ENCODE results near the gene FAM117B. TPM values are rescaled to one million over a fixed set of nuclear protein-coding genes. Genes with fewer than 3 reads are reported as not detected.

The FAM117B gene
- total RNA-seq, 1 donor from 2014 or later = 7.2 TPM

DNA sequence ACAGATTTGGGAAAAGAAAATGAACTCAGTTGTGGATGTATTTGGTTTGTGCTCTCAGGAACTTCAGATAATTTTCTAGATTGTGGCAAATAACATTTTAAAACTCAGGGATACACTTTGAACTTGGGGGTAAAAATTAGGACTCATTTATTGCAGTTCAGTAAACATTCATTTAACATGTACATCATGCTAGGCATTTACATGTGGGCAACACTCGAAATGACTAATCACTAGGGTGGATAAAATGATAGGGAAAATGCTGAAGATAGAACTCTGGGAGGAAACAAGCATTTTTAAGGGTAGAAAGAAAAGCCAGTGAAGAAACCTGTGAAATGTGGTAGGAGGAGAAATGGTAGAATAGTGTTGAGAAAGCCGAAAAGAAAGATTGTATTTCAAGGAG is 7.8 kb downstream of the FAM117B start:
- Histone ChIP-seq H3K27ac (ENCODE audit: low read depth, low read length) (no peak overlapping the region), H3K36me3 (ENCODE audit: insufficient read depth, low read length) (no peaks in the 10 kb centered on the region), H3K4me3 (ENCODE audit: insufficient read depth, low read depth, low read length) (no peak overlapping the region), H3K4me1 (ENCODE audit: insufficient read depth, low read length) (no peaks in the 10 kb centered on the region), H3K79me2 (ENCODE audit: insufficient read depth, low read length) (no peaks in the 10 kb centered on the region), H3K9me3 (ENCODE audit: insufficient read depth, low read depth, low read length) (no peaks in the 10 kb centered on the region), H3K9ac (ENCODE audit: low read length) (no peak overlapping the region), H3K4me2 (ENCODE audit: low read length) (no peak overlapping the region), H2AFZ (ENCODE audit: low read depth, low read length) (no peak overlapping the region), H3K27me3 (ENCODE audit: insufficient read depth, low read length) (no peaks in the 10 kb centered on the region), H4K20me1 (ENCODE audit: insufficient read depth, low read length) (peaks cover 5% of the 10 kb centered on the region)
- TF ChIP-seq, protein P1, sequence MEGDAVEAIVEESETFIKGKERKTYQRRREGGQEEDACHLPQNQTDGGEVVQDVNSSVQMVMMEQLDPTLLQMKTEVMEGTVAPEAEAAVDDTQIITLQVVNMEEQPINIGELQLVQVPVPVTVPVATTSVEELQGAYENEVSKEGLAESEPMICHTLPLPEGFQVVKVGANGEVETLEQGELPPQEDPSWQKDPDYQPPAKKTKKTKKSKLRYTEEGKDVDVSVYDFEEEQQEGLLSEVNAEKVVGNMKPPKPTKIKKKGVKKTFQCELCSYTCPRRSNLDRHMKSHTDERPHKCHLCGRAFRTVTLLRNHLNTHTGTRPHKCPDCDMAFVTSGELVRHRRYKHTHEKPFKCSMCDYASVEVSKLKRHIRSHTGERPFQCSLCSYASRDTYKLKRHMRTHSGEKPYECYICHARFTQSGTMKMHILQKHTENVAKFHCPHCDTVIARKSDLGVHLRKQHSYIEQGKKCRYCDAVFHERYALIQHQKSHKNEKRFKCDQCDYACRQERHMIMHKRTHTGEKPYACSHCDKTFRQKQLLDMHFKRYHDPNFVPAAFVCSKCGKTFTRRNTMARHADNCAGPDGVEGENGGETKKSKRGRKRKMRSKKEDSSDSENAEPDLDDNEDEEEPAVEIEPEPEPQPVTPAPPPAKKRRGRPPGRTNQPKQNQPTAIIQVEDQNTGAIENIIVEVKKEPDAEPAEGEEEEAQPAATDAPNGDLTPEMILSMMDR (IDR thresholded peaks at IDR 0.05; ENCODE audit: insufficient read depth, low read depth, low read length) = no peak
- TF ChIP-seq EZH2 (IDR thresholded peaks at IDR 0.05; ENCODE audit: insufficient read depth, low read length) = no peak
- Mint-ChIP-seq H3K9me3 (ENCODE audit: unreplicated experiment) (no peaks in the 10 kb centered on the region), H3K4me1 (ENCODE audit: low read depth, unreplicated experiment) (peaks cover 3% of the 10 kb centered on the region), H3K4me3 (ENCODE audit: unreplicated experiment) (no peak overlapping the region), H3K27ac (ENCODE audit: unreplicated experiment) (no peak overlapping the region), H3K27me3 (ENCODE audit: low read depth, unreplicated experiment) (no peaks in the 10 kb centered on the region), H3K36me3 (ENCODE audit: low read depth, unreplicated experiment) (no peaks in the 10 kb centered on the region)
- DNase-seq (ENCODE audit: low read depth) (no peak), FAIRE-seq (no peak)

DNA sequence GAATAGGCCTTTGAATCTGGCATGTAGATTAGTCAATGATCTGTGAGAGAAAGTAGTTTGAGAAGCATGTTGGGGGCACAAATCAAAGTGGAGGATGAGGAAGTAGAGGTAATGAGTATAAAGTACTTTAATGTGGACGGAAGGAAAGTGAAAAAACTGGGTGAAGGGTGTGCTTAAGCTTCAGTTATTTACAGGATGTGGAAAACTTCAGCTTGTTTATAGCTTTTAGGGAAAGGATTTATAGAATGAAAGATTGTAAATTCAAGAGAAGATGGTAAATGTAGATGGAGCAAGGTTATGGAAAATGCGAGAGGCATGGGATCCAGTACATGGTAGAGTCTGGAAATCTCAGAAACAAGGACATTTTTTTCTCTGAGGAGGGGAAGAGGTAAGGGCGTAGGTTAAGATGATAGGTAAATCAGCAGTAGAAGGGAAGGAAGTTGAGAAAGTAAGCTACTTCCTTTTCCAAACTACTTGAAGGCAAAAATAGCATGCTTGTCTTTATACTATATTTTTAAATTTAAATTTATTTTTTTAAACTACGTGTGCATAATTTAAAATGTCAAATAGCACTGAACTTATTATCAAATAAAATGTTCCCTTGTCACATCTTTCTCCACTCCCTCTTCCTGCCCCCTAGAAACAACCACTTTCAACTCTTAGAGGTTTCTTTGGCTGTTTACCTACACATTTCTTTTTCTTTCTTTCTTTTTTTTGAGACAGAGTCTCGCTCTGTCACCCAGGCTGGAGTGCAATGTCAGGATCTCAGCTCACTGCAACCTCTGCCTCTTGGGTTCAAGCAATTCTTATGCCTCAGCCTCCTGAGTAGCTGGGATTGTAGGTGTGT is 8.5 kb downstream of the FAM117B start:
- H3K4me3 ChIP-seq (ENCODE audit: insufficient read depth, low read depth, low read length) = no peak overlapping the region
- no peak overlapping the region for H3K4me3 Mint-ChIP-seq (ENCODE audit: unreplicated experiment)
- TF ChIP-seq, protein P1 (IDR thresholded peaks at IDR 0.05; ENCODE audit: insufficient read depth, low read depth, low read length) = no peak
- TF ChIP-seq EZH2 (IDR thresholded peaks at IDR 0.05; ENCODE audit: insufficient read depth, low read length) = no peak

DNA sequence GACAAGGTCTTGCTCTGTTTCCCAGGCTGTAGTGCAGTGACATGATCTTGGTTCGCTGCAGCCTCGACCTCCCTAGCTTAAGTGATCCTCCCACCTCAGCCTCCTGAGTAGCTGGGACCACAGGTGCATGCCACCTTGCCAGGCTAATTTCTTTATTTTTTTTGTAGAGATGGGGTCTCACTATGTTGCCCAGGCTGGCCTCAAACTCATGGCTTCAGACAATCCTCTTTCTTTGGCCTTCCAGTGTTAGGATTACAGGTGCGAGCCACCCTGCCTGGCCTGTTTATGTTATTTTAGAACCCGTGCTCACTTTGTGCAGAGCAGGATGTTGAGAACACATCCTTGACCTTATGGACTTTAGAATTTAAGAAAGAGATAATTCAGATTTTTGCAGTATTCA is 17.4 kb downstream of the FAM117B start:
- no peak overlapping the region for H3K4me3 ChIP-seq (ENCODE audit: insufficient read depth, low read depth, low read length)
- FAIRE-seq = no peak
- H3K4me3 Mint-ChIP-seq (ENCODE audit: unreplicated experiment) = no peak overlapping the region
- no peaks in the 10 kb centered on the region for H3K4me1 ChIP-seq (ENCODE audit: insufficient read depth, low read length)
- H3K9me3 ChIP-seq (ENCODE audit: insufficient read depth, low read depth, low read length) = no peaks in the 10 kb centered on the region
- no peaks in the 10 kb centered on the region for H3K27me3 Mint-ChIP-seq (ENCODE audit: low read depth, unreplicated experiment)
- no peaks in the 10 kb centered on the region for H3K9me3 Mint-ChIP-seq (ENCODE audit: unreplicated experiment)
- no peak for DNase-seq (ENCODE audit: low read depth)
- H3K79me2 ChIP-seq (ENCODE audit: insufficient read depth, low read length) = no peaks in the 10 kb centered on the region
- H3K27ac ChIP-seq (ENCODE audit: low read depth, low read length) = no peak overlapping the region
- no peaks in the 10 kb centered on the region for H3K36me3 Mint-ChIP-seq (ENCODE audit: low read depth, unreplicated experiment)
- H3K27ac Mint-ChIP-seq (ENCODE audit: unreplicated experiment) = no peak overlapping the region
- H2AFZ ChIP-seq (ENCODE audit: low read depth, low read length) = no peak overlapping the region
- TF ChIP-seq EZH2 (IDR thresholded peaks at IDR 0.05; ENCODE audit: insufficient read depth, low read length) = no peak
- TF ChIP-seq, protein P1 (IDR thresholded peaks at IDR 0.05; ENCODE audit: insufficient read depth, low read depth, low read length) = no peak
- H3K4me2 ChIP-seq (ENCODE audit: low read length) = no peak overlapping the region
- H3K9ac ChIP-seq (ENCODE audit: low read length) = no peak overlapping the region
- no peaks in the 10 kb centered on the region for H3K36me3 ChIP-seq (ENCODE audit: insufficient read depth, low read length)
- peaks cover 15% of the 10 kb centered on the region for H3K4me1 Mint-ChIP-seq (ENCODE audit: low read depth, unreplicated experiment)
- H4K20me1 ChIP-seq (ENCODE audit: insufficient read depth, low read length) = peaks cover 5% of the 10 kb centered on the region
- H3K27me3 ChIP-seq (ENCODE audit: insufficient read depth, low read length) = no peaks in the 10 kb centered on the region

More for the DNA sequence above, 8.5 kb downstream of the FAM117B start:
- no peak for DNase-seq (ENCODE audit: low read depth)
- Histone ChIP-seq H3K4me1 (ENCODE audit: insufficient read depth, low read length) (no peaks in the 10 kb centered on the region), H3K27ac (ENCODE audit: low read depth, low read length) (no peak overlapping the region), H3K4me2 (ENCODE audit: low read length) (no peak overlapping the region), H3K9ac (ENCODE audit: low read length) (no peak overlapping the region), H3K36me3 (ENCODE audit: insufficient read depth, low read length) (no peaks in the 10 kb centered on the region), H2AFZ (ENCODE audit: low read depth, low read length) (no peak overlapping the region), H3K9me3 (ENCODE audit: insufficient read depth, low read depth, low read length) (no peaks in the 10 kb centered on the region), H3K27me3 (ENCODE audit: insufficient read depth, low read length) (no peaks in the 10 kb centered on the region), H4K20me1 (ENCODE audit: insufficient read depth, low read length) (peaks cover 5% of the 10 kb centered on the region), H3K79me2 (ENCODE audit: insufficient read depth, low read length) (no peaks in the 10 kb centered on the region)
- Mint-ChIP-seq H3K36me3 (ENCODE audit: low read depth, unreplicated experiment) (no peaks in the 10 kb centered on the region), H3K4me1 (ENCODE audit: low read depth, unreplicated experiment) (peaks cover 3% of the 10 kb centered on the region), H3K9me3 (ENCODE audit: unreplicated experiment) (no peaks in the 10 kb centered on the region), H3K27me3 (ENCODE audit: low read depth, unreplicated experiment) (no peaks in the 10 kb centered on the region), H3K27ac (ENCODE audit: unreplicated experiment) (no peak overlapping the region)
- no peak for FAIRE-seq
